Endodermal cell (in vitro differentiated cells): ENCODE data around the gene PDE4D. TPM values are rescaled to one million over a fixed set of nuclear protein-coding genes. Genes with fewer than 3 reads are reported as not detected.

Source experiments
- DNase-seq: peaks from one replicate; pipeline ENCODE4 v3.0.0-alpha.2; 2017
- H3K27ac ChIP-seq: 2 replicates; pipeline ENCODE4 v1.5.1; 2013; ENCODE audit warnings: mild to moderate bottlenecking, low read depth, low read length, moderate library complexity
- H3K27me3 ChIP-seq: 2 replicates; pipeline ENCODE4 v1.6.1; 2013; ENCODE audit warnings: mild to moderate bottlenecking, low read length, moderate library complexity; ENCODE audit not compliant: insufficient read depth, control insufficient read depth, poor library complexity, severe bottlenecking
- H3K36me3 ChIP-seq: 2 replicates; pipeline ENCODE4 v1.7.0; 2013; ENCODE audit warnings: mild to moderate bottlenecking, low read length, moderate library complexity; ENCODE audit not compliant: control insufficient read depth, insufficient read depth
- H3K4me1 ChIP-seq: one replicate; pipeline ENCODE4 v1.7.0; 2013; ENCODE audit warnings: low read length; ENCODE audit not compliant: control insufficient read depth, insufficient read depth
- H3K4me3 ChIP-seq: 2 replicates; pipeline ENCODE4 v1.5.1; 2013; ENCODE audit warnings: mild to moderate bottlenecking, low read length, moderate library complexity
- H3K9ac ChIP-seq: 2 replicates; pipeline ENCODE4 v1.6.1; 2013; ENCODE audit warnings: mild to moderate bottlenecking, low read length, moderate library complexity; ENCODE audit not compliant: poor library complexity, severe bottlenecking; ENCODE audit errors: extremely low read depth
- H3K9me3 ChIP-seq: 2 replicates; pipeline ENCODE4 v1.6.1; 2013; ENCODE audit warnings: mild to moderate bottlenecking, low read length, moderate library complexity; ENCODE audit not compliant: control insufficient read depth
- H3K27ac Mint-ChIP-seq: 2 replicates; pipeline ENCODE4 v1.8.0; 2020; ENCODE audit warnings: mixed read lengths
- H3K27me3 Mint-ChIP-seq: 2 replicates; pipeline ENCODE4 v1.8.0; 2021; ENCODE audit warnings: mild to moderate bottlenecking, mixed read lengths; ENCODE audit not compliant: insufficient read depth
- H3K36me3 Mint-ChIP-seq: 2 replicates; pipeline ENCODE4 v1.8.0; 2020; ENCODE audit warnings: low read depth, mixed read lengths
- H3K4me1 Mint-ChIP-seq: 2 replicates; pipeline ENCODE4 v1.8.0; 2020; ENCODE audit warnings: mixed read lengths
- H3K4me3 Mint-ChIP-seq: 2 replicates; pipeline ENCODE4 v1.8.0; 2020; ENCODE audit warnings: mild to moderate bottlenecking, moderate library complexity, mixed read lengths
- H3K9me3 Mint-ChIP-seq: 2 replicates; pipeline ENCODE4 v1.8.0; 2020; ENCODE audit warnings: mild to moderate bottlenecking, mixed read lengths
- CTCF ChIP-seq: fragments of 200-600 bp; sonication (generic); conservative IDR thresholded peaks from 2 replicates; pipeline ENCODE4 v1.5.0; 2021; ENCODE audit warnings: antibody characterized with exemption, mild to moderate bottlenecking
- WGBS, 2 experiments: methylation state at CpG; one replicate each; pipeline versions ENCODE4 v1.1.5 to v1.1.7; 2013; ENCODE audit warnings: missing lambda C conversion rate in 2 of 2, mixed read lengths in 1 of 2; ENCODE audit not compliant: insufficient coverage in 1 of 2, insufficient read length in 1 of 2; 5-methylcytosine and 5-hydroxymethylcytosine counted together
- total RNA-seq, 2 donors: library from RNA; stranded (reverse); fragmentation: NEBNext Ultra II Directional in 1 of 2; extraction: Animal tissue kit (Norgen Biotek cat#: 25700) in 1 of 2; gene quantifications; 2 replicates in 1 of 2; 3 replicates in 1 of 2; pipeline ENCODE4 v1.2.1, GENCODE V29; 2021

PDE4D gene
- total RNA-seq, 2 donors from 2014 or later, result 9.2 to 11.4 TPM

GRCh38 chr5:58969253-58969652 lies 924.3 kb downstream of the PDE4D start:
- DNase-seq, result no peak
- 94 to 100% methylated on average over 1 to 3 of the region's 3 CpGs for WGBS, 2 experiments
- Histone ChIP-seq H3K27ac (no peak overlapping the region), H3K27me3 (no peaks in the 10 kb centered on the region), H3K4me3 (no peak overlapping the region), H3K36me3 (peaks cover 14% of the 10 kb centered on the region), H3K9ac (no peak overlapping the region), H3K9me3 (no peaks in the 10 kb centered on the region), H3K4me1 (peaks cover 9% of the 10 kb centered on the region)
- no peak for TF ChIP-seq CTCF
- H3K27me3 Mint-ChIP-seq, result no peaks in the 10 kb centered on the region
- peaks cover 28% of the 10 kb centered on the region for H3K4me1 Mint-ChIP-seq
- H3K27ac Mint-ChIP-seq, result no peak overlapping the region
- H3K9me3 Mint-ChIP-seq, result no peaks in the 10 kb centered on the region
- peaks cover 2% of the 10 kb centered on the region for H3K36me3 Mint-ChIP-seq
- no peak overlapping the region for H3K4me3 Mint-ChIP-seq

GRCh38 chr5:58968350-58968749 lies 925.2 kb downstream of the PDE4D start:
- Histone ChIP-seq H3K27me3 (no peaks in the 10 kb centered on the region), H3K27ac (no peak overlapping the region), H3K9me3 (no peaks in the 10 kb centered on the region), H3K9ac (no peak overlapping the region), H3K36me3 (peaks cover 8% of the 10 kb centered on the region), H3K4me1 (peaks cover 9% of the 10 kb centered on the region), H3K4me3 (no peak overlapping the region)
- Mint-ChIP-seq H3K9me3 (no peaks in the 10 kb centered on the region), H3K4me1 (peaks cover 26% of the 10 kb centered on the region), H3K27me3 (no peaks in the 10 kb centered on the region), H3K27ac (no peak overlapping the region), H3K36me3 (no peaks in the 10 kb centered on the region), H3K4me3 (no peak overlapping the region)
- WGBS, 2 experiments, result 91% methylated on average over 3 of the region's 3 CpGs; no CpG with 5 or more reads in 1 of the 2 experiments
- TF ChIP-seq CTCF, result no peak
- DNase-seq, result no peak

GRCh38 chr5:58967597-58968281 lies 925.8 kb downstream of the PDE4D start:
- DNase-seq, result no peak
- Mint-ChIP-seq H3K36me3 (no peaks in the 10 kb centered on the region), H3K27me3 (no peaks in the 10 kb centered on the region), H3K9me3 (no peaks in the 10 kb centered on the region), H3K27ac (no peak overlapping the region), H3K4me1 (peaks cover 24% of the 10 kb centered on the region), H3K4me3 (no peak overlapping the region)
- Histone ChIP-seq H3K9ac (no peak overlapping the region), H3K9me3 (no peaks in the 10 kb centered on the region), H3K27me3 (no peaks in the 10 kb centered on the region), H3K27ac (no peak overlapping the region), H3K4me1 (peaks cover 9% of the 10 kb centered on the region), H3K36me3 (peaks cover 2% of the 10 kb centered on the region), H3K4me3 (no peak overlapping the region)
- 96% methylated on average over 2 of the region's 2 CpGs; no CpG with 5 or more reads in 1 of the 2 experiments for WGBS, 2 experiments
- TF ChIP-seq CTCF, result no peak
